SJSA1 (cell line): ENCODE measurements around the gene SPP2. TPM values are rescaled to one million over a fixed set of nuclear protein-coding genes. Genes with fewer than 3 reads are reported as not detected.
A peak's percentile ranks its signal among the peaks of the same experiment; 100 is the strongest.

Experiments
- DNase-seq, 2 experiments: peaks; one replicate each; pipeline ENCODE4 v3.0.0-alpha.2; 2015 to 2020; ENCODE audit warnings: low spot score in 2 of 2, low read depth in 1 of 2
- H3K27ac ChIP-seq: fragments of 250-450 bp; sonication (Bioruptor Pico); 2 replicates; pipeline ENCODE4 v1.5.1; 2020; ENCODE audit warnings: mild to moderate bottlenecking, moderate library complexity
- H3K27me3 ChIP-seq: fragments of 250-450 bp; sonication (Bioruptor Pico); replicated peaks from 2 replicates; pipeline ENCODE4 v1.5.1; 2020; ENCODE audit warnings: mild to moderate bottlenecking, moderate library complexity
- H3K36me3 ChIP-seq: fragments of 250-450 bp; sonication (Bioruptor Pico); 2 replicates; pipeline ENCODE4 v1.5.1; 2020; ENCODE audit warnings: mild to moderate bottlenecking
- H3K4me1 ChIP-seq: fragments of 250-450 bp; sonication (Bioruptor Pico); replicated peaks from 2 replicates; pipeline ENCODE4 v1.6.1; 2021; ENCODE audit warnings: mild to moderate bottlenecking
- H3K4me3 ChIP-seq: fragments of 250-450 bp; sonication (Bioruptor Pico); 2 replicates; pipeline ENCODE4 v1.5.1; 2020; ENCODE audit warnings: mild to moderate bottlenecking
- H3K9me3 ChIP-seq: fragments of 250-450 bp; sonication (Bioruptor Pico); replicated peaks from 2 replicates; pipeline ENCODE4 v1.5.1; 2020; ENCODE audit warnings: mild to moderate bottlenecking
- total RNA-seq: library from RNA; depleted of rRNA; stranded (reverse); fragments of >200 nt; shearing (Covaris generic); gene quantifications from 2 replicates; pipeline ENCODE4 v1.2.3, GENCODE V29; 2014

The SPP2 gene
- total RNA-seq, 1 experiment from 2014 or later: not detected

DNA sequence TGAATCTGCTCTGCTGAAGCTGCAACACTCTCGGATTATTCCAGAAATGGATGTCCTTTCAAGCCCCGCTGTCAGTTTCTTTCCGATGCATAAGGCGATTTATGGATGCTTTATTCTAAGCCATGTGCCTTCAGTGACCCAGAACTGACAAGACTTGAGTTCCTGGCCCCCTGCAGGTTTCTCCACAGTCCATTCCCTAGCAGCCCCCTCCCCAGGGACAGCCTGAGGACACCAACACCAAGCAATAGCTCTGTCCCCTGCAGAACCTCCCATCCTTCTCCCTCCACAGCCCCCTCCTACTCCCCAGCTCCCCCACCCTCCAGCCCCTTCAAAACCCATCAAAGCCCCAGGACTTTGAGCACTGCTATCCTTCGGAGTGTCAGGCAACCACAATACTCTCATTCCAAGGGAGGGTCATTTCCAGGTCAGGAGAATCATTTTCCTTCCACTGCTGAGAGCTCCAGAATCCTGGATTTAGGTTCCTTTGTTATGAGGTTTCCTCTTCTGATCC is 24.6 kb upstream of the SPP2 start:
- no peaks in the 10 kb centered on the region for H3K36me3 ChIP-seq
- 0 out of 2 replicates have a peak, but pooled peaks cover 3% of the 10 kb centered on the region for H3K9me3 ChIP-seq
- no peak overlapping the region for H3K4me3 ChIP-seq
- no peak overlapping the region for H3K27ac ChIP-seq
- DNase-seq: peak in 1 of 2 experiments; percentile 13
- peaks cover 10% of the 10 kb centered on the region for H3K4me1 ChIP-seq
- H3K27me3 ChIP-seq: peaks cover 44% of the 10 kb centered on the region

DNA sequence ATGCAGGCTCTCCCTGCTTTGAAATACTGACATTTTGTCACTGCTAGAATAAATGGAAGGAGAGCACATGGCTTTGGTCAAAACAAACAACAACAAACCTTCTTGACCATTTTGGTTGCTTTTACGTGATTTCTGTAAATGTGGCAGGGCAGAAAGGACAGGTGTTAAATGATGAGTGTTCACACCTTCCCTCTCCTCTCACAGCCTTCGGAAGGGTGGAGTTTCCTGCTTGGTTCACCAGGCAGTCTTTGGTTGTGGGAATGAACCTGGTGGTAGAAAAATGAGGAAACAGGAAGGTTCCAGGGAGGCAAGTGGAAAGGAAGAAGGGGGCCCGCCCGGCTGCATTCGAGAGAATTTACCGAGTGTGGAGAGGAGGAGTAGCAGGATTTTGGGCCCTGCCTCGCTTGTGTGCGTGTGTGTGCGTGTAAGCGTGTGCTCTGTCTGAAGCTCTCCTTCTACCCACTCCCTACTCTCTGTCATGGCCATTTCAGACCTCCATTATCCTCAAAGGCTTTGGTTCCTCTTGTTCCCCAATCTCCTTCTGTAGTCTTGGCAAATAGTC is 23.7 kb upstream of the SPP2 start:
- no peak overlapping the region for H3K27ac ChIP-seq
- no peak for DNase-seq
- no peaks in the 10 kb centered on the region for H3K36me3 ChIP-seq
- no peak overlapping the region for H3K4me3 ChIP-seq
- peaks cover 48% of the 10 kb centered on the region for H3K27me3 ChIP-seq
- 0 out of 2 replicates have a peak, but pooled peaks cover 3% of the 10 kb centered on the region for H3K9me3 ChIP-seq
- H3K4me1 ChIP-seq: peaks cover 12% of the 10 kb centered on the region

DNA sequence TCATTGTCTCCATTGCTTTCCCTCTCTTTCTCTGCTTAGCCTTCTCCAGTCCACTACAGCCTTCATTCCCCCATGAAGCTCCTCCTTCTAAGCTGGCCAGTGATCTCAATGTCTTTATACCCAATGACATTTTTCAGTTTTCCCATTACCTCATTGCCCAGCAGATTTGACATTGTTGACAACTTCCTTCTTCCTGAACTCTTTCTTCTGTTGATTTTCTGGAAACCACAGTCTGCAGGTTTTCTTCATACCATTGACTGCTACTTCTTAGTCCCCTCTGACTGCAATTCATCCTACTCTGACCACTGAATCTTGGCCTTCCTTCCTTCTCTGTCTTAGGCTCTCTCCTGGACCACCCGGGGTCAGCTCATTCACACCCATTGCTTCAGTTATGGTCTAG is 22.9 kb upstream of the SPP2 start:
- DNase-seq: no peak
- Histone ChIP-seq H3K4me1 (peaks cover 18% of the 10 kb centered on the region), H3K9me3 (0 out of 2 replicates have a peak, but pooled peaks cover 4% of the 10 kb centered on the region), H3K4me3 (no peak overlapping the region), H3K36me3 (no peaks in the 10 kb centered on the region), H3K27me3 (peaks cover 48% of the 10 kb centered on the region), H3K27ac (no peak overlapping the region)

GRCh38 chr2:234029150-234029733 is 21.3 kb upstream of the SPP2 start:
- Histone ChIP-seq H3K4me3 (no peak overlapping the region), H3K27me3 (peaks cover 55% of the 10 kb centered on the region), H3K36me3 (no peaks in the 10 kb centered on the region), H3K4me1 (peaks cover 23% of the 10 kb centered on the region), H3K27ac (no peak overlapping the region), H3K9me3 (peaks cover 17% of the 10 kb centered on the region; the same call in 1 of the 2 replicates)
- DNase-seq: no peak

DNA sequence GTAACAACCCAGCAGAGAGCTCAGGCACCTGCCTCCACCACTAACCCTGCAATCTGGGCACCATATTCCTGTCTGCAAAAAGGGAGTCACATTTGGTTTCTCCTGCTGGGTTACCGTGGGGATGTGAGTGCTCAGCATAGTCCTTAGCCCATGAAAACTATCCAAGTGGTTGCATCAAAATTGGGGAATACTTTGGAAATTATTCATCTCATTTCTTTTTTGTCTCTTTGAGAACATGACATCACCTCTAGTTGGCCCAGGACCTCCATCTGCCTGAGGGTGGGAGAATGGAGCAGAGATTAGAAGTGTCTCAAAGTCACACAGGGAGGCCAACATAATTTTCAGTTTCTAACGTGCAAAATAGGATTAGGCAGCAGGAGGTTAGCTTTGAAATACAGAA is 19.3 kb upstream of the SPP2 start:
- Histone ChIP-seq H3K4me3 (no peak overlapping the region), H3K36me3 (no peaks in the 10 kb centered on the region), H3K4me1 (peaks cover 18% of the 10 kb centered on the region), H3K9me3 (peaks cover 21% of the 10 kb centered on the region), H3K27me3 (peaks cover 57% of the 10 kb centered on the region), H3K27ac (no peak overlapping the region)
- no peak for DNase-seq

- DNase-seq: peak in 1 of 2 experiments; percentile 87
- Histone ChIP-seq H3K4me1 (peaks cover 14% of the 10 kb centered on the region), H3K36me3 (no peaks in the 10 kb centered on the region), H3K27ac (no peak overlapping the region), H3K9me3 (peaks cover 27% of the 10 kb centered on the region), H3K27me3 (peaks cover 58% of the 10 kb centered on the region), H3K4me3 (no peak overlapping the region)
Observed at GRCh38 chr2:234032279-234032856, 18.1 kb upstream of the SPP2 start.

DNA sequence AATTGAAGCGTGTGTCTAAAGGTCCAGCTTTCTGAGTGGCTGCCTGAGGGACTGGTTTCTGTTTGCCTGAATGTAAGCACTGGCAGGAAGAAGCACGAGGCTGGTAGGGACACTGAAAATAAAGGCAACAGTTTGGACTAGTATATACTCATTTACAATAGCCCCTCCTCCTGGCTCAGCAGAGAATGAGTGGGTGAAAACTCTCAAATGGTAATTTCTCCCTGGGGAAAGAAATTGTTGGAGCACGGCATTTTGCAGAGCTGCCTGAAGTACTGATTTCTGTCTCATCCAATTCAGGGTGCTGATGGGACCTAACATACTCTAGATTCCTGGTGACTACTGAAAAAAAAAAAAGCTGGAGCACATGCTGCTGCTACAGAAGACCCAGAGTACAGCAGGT is 17.3 kb upstream of the SPP2 start:
- DNase-seq: no peak
- Histone ChIP-seq H3K36me3 (no peaks in the 10 kb centered on the region), H3K9me3 (peaks cover 27% of the 10 kb centered on the region), H3K4me1 (peaks cover 14% of the 10 kb centered on the region), H3K27ac (no peak overlapping the region), H3K4me3 (no peak overlapping the region), H3K27me3 (peaks cover 53% of the 10 kb centered on the region)

GRCh38 chr2:234033885-234034284 is 16.6 kb upstream of the SPP2 start:
- H3K27ac ChIP-seq: no peak overlapping the region
- no peaks in the 10 kb centered on the region for H3K36me3 ChIP-seq
- H3K4me3 ChIP-seq: no peak overlapping the region
- peaks cover 14% of the 10 kb centered on the region for H3K4me1 ChIP-seq
- no peak for DNase-seq
- H3K27me3 ChIP-seq: peaks cover 48% of the 10 kb centered on the region
- H3K9me3 ChIP-seq: peaks cover 27% of the 10 kb centered on the region

GRCh38 chr2:234038076-234038802 is 12.3 kb upstream of the SPP2 start:
- no peak for DNase-seq
- Histone ChIP-seq H3K4me1 (no peaks in the 10 kb centered on the region; the same call in 1 of the 2 replicates), H3K27ac (no peak overlapping the region), H3K36me3 (no peaks in the 10 kb centered on the region), H3K9me3 (peaks cover 20% of the 10 kb centered on the region), H3K27me3 (peaks cover 35% of the 10 kb centered on the region), H3K4me3 (no peak overlapping the region)

GRCh38 chr2:234044157-234044556 is 6.3 kb upstream of the SPP2 start:
- DNase-seq: peak in 1 of 2 experiments; percentile 54
- H3K9me3 ChIP-seq: no peaks in the 10 kb centered on the region
- no peak overlapping the region for H3K27ac ChIP-seq
- H3K4me3 ChIP-seq: no peak overlapping the region
- peaks cover 14% of the 10 kb centered on the region for H3K27me3 ChIP-seq
- H3K4me1 ChIP-seq: peaks cover 4% of the 10 kb centered on the region; the same call in 1 of the 2 replicates
- no peaks in the 10 kb centered on the region for H3K36me3 ChIP-seq

DNA sequence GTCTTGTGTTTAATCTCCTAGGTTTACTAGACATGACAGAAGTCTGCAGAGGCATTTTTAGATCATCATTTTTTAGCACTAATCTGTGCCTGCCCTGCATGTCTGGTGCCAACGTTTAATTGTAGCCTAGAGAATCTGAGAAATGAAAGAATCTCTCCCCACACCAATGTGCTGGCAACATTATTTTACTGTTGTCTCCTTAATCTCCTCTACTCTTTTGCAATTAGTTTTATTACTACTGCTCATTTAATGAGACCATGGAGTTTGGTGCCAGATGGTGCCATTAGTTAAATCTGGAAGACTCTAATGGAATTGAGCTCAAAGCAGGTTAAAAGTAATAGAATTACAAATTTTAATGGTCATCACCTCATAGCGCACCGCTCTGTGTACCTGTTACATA is 4.0 kb upstream of the SPP2 start:
- Histone ChIP-seq H3K27me3 (peaks cover 22% of the 10 kb centered on the region), H3K9me3 (no peaks in the 10 kb centered on the region)
- no peak for DNase-seq

DNA sequence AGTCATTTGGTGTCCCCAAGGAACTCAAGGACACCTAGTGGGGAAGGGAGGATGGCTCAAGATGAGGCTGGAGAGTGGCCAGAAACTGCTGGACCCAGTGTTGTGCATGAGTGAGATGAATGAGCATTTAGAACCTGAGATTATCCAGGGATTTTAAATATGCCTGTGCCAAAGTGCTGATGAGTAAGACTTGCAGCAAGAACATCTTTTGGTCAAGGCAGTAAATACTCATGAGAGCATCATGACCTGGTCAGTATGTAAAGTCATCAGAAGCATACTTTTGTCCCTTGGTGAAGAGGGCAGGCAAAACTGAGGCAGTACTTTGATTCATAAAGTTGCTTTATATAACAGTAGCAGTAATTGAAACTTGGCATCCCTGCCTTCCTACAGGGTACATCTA is 3.1 kb upstream of the SPP2 start:
- Histone ChIP-seq H3K27ac (no peak overlapping the region), H3K9me3 (no peaks in the 10 kb centered on the region), H3K4me1 (peaks cover 4% of the 10 kb centered on the region; the same call in 1 of the 2 replicates), H3K36me3 (no peaks in the 10 kb centered on the region), H3K4me3 (no peak overlapping the region), H3K27me3 (peaks cover 20% of the 10 kb centered on the region)
- no peak for DNase-seq

More for the DNA sequence above, 4.0 kb upstream of the SPP2 start:
- Histone ChIP-seq H3K27ac (no peak overlapping the region), H3K4me1 (peaks cover 4% of the 10 kb centered on the region; the same call in 1 of the 2 replicates), H3K36me3 (no peaks in the 10 kb centered on the region), H3K4me3 (no peak overlapping the region)

DNA sequence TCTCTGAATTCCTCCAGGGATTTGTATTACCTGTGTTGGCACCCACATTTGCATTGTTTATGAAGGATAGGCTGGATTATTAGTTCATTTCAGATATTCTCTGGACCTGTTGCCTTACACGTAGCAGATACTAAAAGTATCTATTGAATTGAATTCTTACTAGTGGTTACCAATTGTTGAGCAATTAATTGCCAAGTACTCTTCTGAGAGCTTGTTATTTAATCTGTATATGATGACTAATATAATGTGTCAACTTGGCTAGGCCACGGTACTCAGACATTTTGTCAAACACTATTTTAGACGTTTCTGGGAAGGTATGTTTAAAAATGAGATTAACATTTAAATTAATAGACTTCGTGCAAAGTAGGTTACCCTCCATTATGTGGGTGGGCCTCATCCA is 2.5 kb upstream of the SPP2 start:
- no peak for DNase-seq
- Histone ChIP-seq H3K27ac (no peak overlapping the region), H3K4me3 (no peak overlapping the region), H3K36me3 (no peaks in the 10 kb centered on the region), H3K27me3 (peaks cover 17% of the 10 kb centered on the region), H3K9me3 (no peaks in the 10 kb centered on the region), H3K4me1 (peaks cover 4% of the 10 kb centered on the region; the same call in 1 of the 2 replicates)
